ENCODE data around the gene OR5A1.

OR5A1 gene

DNA sequence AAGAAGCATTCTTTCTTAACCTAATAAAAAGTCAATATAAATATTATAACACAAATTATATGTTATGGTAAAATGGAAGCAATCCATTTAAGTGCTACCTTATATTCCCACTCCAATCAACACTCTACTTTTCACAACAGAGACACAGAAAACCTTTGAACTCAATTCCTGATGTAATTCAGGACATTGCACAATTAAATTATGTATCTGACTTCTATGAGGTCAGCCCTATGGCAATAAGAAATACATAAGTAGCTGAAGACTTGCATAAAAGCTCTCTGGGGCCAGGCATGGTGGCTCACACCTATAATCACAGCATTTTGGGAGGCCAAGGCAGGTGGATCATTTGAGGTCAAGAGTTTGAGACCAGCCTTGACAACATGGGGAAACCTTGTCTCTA lies 43.6 kb downstream of the OR5A1 start:
- DNase-seq (ENCODE audit: low read depth, low spot score) = no peak

DNA sequence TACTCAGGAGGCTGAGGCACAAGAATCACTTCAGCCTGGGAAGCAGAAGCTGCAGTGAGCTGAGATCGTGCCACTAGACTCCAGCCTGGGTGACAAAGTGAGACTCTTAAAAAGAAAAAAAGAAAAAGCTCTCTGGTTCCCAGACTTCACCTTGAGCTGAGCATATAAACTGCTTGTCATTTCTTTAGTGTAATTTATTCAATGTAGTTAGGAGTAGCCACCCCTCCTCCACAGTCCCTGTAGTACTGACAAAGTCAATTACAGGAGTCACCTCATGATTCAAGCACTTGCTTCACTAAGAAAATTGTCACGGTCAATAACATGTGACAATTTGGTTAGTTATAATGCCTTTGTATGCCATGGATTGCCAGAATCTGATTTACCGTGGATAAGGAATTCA lies 44.1 kb downstream of the OR5A1 start:
- DNase-seq (ENCODE audit: low read depth, low spot score) = no peak

All from activated CD4-positive, CD25-positive, alpha-beta regulatory T cell treated with anti-CD3 and anti-CD28 coated beads, Interleukin-2, amount 50 U/mL, for 16 hours (primary cell).